Measurements from ENCODE around the gene NACC1.

Gene NACC1

DNA sequence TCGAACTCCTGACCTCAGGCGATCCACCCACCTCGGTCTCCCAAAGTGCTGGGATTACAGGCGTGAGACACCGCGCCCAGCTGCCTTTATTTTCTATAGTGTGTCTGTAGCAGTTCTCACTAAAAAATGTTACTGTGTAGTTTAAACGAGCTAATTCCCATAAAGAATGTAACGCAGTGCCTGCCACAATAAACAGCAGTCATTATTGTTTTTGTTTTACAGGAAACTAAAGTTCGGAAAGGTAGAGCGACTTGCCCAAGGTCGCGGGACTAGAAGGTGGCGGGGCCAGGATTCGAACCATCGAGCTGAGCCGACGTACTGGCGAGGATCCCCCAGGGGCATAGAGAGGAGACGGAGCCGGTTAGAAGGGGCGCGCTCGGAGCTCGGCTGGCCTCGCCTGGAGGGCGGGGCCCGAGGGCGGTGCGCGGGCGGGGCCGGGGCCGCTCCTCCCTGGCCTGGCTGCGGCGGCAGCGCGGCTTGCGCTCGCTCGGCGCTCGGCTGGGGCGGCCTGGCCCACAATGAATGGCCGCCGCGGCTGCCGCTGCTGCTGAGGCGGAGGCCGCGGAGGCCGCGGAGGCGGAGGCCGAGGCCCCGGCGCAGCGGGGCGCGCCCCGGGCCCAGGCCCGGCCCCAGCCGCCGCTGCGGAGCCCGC, at the start of gene NACC1:
Gene NACC1, plus strand, starts transcription at position 493 of the 652 bp plus-strand sequence. CDS start 16,944 bp downstream, outside the sequence.
- peak; percentile 64 to 86 (median 78) for DNase-seq (ENCODE audit: low read depth in 3 of 3, low spot score in 1 of 3)

DNA sequence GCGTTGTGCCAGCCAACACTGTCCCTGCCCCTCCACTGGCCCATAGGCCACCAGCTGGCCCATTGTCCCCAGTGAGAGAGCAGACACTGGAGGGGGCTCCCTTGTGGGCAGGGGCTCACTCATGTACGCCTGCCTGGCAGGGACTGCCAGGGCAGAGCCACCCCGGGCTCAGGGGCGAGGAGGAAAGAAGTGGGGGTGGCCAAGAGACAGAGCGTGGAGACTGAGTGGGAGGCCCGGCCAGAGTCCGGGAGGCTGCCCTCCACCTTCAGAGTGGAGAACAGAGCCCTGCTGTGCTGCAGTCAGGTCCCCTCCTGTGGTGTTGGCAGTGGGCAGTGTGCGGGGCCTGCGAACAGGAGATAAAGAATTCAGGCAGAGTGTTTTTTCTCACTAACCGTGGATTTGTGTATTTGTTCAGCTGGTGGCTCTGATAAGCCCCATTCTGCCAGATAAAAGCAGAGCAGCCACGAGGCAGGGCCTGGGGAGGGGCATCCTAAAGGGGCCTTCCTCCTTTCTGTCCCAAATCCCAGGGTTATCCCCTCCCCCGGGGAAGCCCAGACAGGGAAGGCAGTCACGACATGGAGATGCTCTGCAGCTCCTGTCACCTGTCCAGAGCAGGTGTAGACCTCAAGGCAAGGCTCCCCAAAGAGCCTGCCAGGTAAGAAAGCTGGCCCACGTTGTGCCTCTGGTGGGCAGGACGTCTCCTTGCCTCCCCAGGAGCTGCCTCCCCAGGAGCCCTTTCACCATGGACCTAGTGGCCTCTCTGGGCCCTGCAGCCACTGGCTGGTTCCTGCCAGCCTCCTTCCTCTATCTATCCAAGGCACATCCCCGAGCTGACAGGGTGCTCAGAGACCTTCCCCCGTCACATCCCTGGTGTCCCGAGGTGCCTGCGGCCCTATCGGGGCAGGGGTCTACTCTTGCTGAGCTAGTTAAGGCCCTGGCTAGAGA, 48.4 kb upstream of the NACC1 start:
- no peak for DNase-seq (ENCODE audit: low read depth in 3 of 3, low spot score in 1 of 3)

DNA sequence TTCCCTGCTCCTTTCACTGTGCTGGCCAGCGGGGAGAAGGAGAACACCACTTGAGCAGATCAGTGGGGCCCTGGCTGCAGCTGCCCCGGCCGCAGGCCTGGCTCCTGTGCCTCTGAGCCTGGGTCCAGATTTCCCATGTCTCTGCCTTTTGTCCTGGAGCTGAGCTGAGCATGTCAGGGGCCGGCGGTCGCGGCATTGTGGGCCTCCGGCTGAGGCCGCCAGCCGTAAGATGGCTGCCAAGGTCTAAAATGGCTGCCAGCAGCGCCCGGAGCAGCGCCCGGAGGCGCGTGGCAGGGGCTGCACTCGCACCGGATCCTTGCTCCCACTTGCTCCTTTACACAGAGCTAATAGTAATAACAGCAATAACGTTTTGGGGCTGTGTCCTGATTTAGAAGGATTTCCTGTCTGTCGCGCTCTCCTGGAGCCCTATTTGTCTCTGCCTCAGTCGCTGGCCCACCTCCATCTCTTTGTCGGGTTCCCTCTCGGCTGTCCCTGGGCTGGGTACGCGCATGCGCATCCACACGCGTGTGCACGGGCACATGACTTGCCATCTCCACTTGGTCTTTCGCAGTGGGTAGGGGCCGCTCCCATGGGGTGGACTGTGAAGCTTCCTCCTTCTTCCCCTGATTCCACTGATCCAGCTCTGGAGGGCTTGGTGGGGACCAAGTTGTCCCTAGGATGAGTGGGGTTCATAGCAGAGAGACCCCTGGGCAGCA, 47.5 kb upstream of the NACC1 start:
- DNase-seq (ENCODE audit: low read depth in 3 of 3, low spot score in 1 of 3): no peak

DNA sequence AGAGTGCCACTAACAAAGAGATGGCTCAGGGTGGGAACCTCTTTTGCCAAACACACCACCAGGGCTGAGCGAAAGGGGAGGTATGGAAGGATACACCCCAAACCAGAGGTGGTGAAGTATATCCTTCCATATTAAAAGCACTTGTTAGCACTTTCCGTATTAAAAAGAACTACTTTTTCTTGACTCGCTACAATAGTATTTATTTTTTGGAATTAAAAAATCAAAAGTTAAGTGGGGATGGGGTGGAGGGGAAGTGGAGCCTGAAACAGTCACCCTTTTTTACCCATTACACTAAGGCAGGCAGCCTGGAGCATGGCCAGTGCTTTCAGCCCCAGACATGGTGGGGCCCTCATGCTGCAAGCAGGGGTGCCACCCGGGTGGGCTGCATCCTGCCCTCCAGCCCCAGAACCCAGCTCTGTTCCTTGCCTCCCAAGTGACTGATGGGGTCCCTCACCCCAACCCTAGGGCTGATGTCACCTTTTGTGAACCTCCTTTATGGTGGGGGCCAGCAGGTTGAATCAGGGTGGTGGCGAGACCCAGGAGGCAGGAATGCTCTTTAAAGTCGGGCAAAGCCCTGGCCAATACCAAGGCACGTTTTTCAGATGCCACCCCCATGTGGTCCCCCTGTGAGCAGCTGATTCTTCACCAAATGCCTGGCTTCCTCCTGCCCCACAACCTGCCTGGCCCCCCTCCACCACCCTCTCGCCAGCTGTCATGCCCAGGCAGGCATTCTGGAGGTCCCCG, 46.4 kb upstream of the NACC1 start:
- no peak for DNase-seq (ENCODE audit: low read depth in 3 of 3, low spot score in 1 of 3)

DNA sequence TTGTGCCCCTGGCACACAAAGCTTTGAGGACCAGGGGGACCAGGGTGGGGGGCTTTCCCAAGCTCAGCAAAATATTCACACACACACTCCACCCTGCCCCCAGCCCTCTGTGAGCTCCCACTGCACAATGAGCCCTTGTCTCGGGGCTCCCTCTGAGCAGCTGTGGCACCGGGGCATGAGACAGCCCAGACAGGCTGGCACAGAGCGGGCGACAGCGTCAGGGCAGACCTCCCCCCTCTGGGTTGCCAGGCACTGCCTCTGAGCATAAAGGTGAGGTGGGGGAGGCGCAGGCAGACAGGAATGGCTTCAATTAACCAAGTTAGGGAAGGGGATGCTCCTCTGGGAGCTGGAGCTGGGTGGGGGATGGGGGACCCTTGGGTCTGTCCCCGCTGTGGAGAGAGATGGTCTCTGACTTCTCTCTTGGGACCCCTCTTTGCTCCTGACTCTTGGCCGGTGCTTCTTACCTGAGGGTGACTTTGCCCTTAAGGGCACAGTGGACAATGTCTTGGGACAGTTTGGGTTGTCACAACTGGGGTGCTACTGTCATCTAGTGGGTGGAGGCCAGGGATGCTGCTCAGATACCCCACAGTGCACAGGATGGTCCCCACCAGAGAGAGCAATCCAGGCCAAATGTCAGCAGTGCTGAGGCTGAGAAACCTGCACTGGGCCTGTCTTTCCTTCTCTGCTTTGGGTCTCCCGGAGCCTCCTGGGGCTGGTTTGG, 45.7 kb upstream of the NACC1 start:
- DNase-seq (ENCODE audit: low read depth in 3 of 3, low spot score in 1 of 3): no peak

DNA sequence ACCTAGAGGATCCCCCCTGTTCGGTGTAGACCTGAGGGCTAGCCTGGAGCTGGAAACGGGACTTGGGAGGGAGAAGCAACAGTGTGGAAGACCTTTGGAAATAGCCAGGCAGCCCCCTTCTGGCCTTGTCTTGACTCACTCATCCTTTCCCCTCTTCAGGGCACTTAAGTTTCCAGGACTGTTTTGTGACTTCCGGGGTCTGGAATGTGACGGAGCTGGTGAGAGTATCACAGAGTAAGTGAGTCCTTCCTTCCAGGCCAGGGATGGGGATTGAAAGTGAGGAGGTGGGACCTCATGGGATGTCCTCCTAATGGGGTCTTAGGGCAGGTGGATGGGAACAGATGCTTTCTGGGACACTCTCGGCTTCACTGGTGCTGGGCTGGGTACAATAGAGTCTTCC, 44.8 kb upstream of the NACC1 start:
- DNase-seq (ENCODE audit: low read depth in 3 of 3, low spot score in 1 of 3): no peak

DNA sequence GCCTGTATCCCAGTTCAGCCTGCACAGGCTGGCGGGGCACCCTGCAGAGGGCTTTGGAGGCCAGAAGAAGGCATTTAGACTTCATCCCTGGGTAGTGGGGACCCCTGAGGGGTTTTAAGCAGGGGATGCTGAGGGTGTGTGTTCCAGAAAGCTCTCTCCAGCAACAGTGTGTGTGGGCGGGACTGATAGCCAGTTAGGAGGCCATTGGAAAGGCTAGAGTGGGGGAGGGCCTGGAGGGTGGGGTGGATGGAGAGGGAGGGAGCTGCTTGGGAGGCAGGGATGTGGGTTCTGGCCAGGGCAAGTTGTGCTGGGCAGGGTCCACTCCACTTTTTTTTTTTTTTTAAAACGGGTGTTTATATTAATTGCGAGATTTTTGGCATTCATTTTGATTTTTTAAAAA, 43.7 kb upstream of the NACC1 start:
- no peak for DNase-seq (ENCODE audit: low read depth in 3 of 3, low spot score in 1 of 3)

DNA sequence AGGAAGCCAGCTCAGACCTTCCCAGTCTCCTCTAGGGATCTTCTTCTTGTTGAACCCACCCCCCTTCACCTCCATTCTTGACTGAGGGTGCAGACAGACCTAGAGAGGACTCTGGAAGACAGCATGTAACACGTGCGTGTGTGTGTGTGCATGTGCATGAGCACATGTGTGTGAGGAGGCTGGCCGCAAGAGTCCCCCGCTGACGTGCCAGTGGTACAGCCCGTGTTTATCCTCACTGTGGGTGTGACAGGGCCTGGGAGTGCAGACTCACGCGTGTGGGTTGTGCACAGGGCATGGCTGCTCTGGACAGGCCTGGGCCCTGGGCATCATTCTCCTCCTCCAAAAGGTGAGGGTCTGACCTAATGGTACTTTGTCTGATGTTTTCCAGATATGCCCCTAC, 41.7 kb upstream of the NACC1 start:
- no peak for DNase-seq (ENCODE audit: low read depth in 3 of 3, low spot score in 1 of 3)

DNA sequence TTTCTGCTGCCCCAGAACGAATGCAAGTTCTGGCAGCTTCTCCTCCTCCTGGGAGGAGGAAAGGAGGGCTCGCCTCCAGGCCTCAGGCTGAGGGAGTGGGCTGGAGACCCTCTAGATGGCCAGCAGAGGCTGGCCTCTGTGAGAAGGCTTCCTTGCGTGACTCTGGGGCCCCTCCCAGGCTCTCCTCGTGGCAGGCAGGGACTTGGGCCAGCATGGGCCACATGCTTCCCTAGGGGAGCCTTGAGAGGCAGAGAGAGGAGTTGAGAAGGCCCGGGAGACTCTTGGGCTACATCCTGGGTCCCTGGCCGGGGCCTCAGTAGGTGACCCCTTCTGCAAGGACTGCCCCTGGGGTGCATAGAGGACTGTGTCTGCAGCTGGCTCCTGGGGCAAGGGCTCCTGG, 41.3 kb upstream of the NACC1 start:
- no peak for DNase-seq (ENCODE audit: low read depth in 3 of 3, low spot score in 1 of 3)

DNA sequence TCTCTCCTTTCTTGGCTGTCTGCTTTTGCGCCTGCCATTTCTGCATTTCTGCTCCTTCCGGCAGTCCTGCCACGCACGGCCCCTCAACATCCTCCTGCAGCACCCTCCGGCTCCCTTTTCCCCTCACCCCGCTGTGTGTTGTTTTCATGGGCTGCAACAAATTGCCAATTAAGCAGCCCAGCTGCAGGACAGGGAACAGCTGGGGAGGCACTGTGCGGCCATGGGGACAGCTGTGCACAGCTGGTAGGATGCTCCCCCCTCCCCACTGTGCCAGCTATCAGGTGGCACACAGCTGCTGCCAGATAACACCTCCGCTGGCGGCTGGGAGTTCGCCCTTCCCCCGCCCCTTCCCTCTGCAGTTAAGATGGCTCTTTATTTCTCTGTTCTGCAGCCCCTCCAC, 40.8 kb upstream of the NACC1 start:
- no peak for DNase-seq (ENCODE audit: low read depth in 3 of 3, low spot score in 1 of 3)

DNA sequence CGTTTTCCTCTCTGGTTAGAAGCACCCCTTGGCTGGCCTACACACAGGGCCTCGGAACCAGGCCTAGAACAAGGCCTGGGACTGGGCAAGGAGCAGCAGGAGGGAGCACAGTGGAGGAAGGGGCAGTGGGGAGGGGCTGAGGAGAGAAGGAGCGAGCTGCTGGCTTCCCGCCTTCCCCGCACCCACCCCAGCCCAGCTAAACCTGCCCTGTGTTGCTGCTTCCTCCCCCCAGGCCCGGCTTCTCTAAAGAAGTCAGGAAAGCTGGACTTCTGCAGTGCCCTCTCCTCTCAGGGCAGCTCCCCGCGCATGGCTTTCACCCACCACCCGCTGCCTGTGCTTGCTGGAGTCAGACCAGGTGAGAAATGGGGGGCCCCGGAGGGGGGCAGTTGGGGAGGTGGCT, 39.7 kb upstream of the NACC1 start:
- DNase-seq (ENCODE audit: low read depth in 3 of 3, low spot score in 1 of 3): no peak

DNA sequence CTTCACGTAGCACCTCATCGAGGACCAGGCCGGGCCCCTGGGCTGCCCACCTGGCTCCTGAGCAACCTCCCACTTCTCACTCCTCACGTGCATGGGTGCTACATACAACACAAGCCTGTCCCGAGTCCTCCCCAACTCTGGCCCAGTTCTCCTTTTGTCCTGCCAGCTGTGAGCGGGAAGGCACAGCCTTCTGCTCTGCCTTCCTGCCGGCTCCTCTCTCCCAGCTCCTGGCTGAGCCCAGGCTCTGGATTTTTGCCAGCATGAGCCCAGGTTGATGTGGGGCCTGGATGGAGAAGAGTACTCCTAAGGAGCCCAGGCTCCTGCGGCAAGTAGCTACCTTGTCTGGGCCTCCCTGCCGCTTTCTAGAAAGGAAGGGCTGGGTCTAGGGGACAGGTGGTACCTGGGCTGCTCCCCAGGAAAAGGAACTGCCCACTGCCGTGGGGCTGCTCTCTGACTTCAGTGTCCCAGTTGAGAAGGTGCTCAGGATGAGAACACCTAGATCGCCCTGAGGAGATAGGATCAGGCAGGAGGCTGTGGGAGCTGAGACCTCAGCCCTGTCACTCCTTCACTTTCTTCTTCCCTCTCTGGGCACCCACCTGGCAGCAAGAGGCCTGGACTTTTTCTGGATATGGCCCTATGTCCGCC, 39.0 kb upstream of the NACC1 start:
- no peak for DNase-seq (ENCODE audit: low read depth in 3 of 3, low spot score in 1 of 3)

DNA sequence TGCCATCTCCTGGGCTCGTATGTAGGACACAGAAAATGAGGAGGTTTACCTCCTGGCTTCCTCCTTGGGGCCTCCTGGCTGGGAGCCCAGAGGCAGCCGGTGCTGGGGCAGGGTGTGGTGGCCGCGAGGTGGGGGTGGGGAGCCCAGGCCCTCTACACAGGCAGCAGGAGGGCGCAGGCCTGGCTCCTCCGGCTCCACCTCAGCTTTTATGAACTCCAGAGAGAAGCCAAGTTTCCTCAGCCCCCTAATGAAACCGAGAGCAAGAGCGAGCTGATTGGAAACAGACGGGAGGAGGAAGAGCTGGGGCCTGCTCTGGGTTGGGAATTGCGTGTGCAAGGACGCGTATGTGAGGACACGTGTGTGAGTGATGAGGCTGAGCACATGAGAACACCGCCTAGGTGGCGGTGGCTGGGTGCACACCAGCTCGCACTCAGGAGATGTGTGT, 38.5 kb upstream of the NACC1 start:
- DNase-seq (ENCODE audit: low read depth in 3 of 3, low spot score in 1 of 3): no peak

DNA sequence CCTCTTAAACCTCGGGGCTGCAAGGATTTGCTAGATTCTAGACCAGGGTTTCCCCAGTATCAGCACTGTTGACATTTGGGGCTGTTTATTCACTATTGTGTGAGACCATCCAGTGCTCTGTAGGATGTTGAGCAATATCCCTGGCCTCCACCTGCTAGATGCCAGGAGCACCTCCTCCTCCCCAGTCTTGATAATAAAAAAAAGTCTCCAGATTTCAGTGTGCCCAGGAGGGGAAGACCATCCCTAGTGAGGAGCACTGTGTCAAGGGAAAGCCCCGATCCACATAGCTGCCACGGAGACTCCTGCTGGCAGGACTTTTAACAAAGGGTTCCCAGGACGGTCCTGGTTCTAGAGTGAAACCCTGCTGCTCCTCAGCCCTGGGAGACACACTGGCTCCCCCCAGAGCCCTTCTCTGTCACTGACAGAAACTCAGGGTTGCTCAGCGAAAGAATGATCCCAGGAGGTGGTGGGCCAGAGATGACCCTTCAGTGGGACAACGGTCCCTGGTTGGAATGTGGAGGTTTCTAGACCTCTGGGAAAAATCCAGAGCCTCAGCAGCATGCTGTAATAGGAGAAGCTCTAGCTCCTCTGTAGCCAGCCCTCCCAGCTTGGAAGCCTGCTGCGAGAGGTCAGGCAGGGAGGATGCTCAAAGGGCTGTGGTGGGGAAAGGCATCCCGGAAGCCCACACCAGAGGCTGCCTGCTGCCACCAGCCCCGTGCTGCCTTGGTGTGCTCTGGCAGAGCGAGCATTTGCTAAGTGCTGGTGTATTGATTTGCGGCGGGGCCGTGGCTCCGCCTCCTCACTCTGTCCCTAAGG, 35.7 kb upstream of the NACC1 start:
- DNase-seq (ENCODE audit: low read depth in 3 of 3, low spot score in 1 of 3): no peak

DNA sequence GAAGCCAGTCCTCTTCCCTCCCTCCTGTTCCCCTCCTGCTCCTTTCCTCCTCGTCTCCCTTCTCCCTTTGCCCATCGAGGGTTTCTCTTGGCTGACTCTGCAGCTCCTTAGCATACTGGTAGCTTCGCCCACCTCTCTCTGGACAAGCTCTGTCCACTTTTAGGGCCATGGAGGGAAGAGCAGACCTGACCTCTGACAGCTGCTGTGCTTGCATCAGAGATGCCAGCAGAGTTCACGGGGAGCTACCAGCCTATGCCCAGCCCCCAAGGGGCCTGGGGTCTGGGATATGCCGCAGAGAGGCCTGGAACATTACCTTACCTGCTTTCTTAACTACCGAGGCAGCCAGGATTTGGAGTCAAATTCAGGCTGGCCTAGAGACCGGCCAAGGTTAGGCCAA, 35.1 kb upstream of the NACC1 start:
- DNase-seq (ENCODE audit: low read depth in 3 of 3, low spot score in 1 of 3): no peak

DNA sequence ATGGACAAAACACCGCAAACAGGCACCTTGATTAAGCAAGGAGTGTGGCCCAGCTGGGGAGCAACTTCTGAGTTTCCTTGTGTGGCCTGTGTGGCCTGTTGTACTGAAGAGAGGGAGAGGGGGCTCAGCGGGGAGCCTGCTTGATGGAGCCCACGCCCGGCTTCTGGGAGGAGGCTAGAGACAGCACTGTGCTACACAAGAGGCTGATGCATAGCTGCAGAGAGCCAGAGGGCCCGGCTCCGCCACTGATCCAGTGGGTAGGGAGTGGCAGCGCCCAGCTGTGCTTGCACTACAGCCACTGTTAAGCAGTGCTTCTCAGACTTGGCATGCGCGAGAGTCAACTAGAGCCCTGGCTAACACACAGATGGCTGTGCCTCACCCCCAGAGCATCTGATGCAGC, 34.4 kb upstream of the NACC1 start:
- DNase-seq (ENCODE audit: low read depth in 3 of 3, low spot score in 1 of 3): no peak

DNA sequence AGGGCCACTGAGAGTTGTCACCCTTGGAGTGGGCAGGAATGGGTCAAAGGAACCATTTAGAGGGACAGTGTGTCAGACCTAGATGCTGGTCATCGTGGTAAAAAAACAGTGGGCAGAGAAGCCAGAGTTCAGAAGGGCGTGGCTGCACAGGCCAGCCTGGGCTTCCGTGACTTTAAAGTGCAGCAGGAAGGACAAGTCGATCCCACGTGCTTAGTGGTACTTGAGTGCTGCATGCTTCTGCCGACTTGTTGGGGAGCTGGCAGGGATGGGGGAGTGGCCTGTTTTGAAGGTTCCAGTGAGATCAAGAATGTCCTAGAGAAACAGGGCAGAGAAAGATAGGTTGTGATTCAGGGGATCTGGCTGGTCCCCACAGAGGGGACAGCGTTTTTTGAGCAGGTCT, 32.4 kb upstream of the NACC1 start:
- DNase-seq (ENCODE audit: low read depth in 3 of 3, low spot score in 1 of 3): no peak

DNA sequence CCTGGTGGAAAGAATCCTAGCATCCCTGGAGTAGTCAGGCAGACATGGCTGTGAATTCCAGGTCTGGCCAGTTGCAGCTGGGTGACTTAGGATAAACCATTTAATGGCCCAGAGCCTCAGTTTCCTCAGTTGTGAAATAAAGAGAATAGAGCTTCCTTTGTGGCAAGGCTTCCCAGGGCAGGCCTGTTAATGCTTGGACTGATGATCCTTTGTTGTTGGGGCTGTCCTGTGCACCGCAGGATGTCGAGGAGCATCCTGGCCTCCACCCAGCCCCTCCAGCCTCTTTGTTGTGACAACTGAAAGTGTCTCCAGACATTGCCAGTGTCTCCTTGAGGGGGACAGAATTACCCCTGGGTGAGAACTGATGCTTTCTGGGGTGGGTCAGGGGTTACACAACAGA, 31.7 kb upstream of the NACC1 start:
- DNase-seq (ENCODE audit: low read depth in 3 of 3, low spot score in 1 of 3): no peak

DNA sequence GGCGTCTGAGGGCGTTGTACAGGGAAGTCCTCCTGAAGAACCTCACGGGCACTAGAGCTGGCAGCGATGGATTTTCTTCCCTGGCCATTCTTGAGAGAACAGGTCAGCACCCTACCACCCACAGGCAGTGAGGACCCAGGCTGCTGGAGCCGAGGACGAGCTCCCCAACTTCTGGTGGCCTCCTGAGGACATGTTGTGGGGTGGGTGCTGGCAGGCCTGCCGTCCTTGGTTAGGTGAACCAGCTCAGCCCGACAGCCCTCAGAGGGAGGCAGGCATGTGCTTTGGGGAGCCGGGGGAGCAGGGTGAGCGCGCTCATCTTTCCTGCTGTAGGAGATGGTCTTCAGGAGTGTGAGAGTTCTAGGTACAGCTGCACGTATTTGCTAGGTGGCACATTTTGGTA, 30.8 kb upstream of the NACC1 start:
- no peak for DNase-seq (ENCODE audit: low read depth in 3 of 3, low spot score in 1 of 3)

Measured in stimulated activated CD4-positive, alpha-beta T cell treated with anti-CD3 and anti-CD28 coated beads, TNF-alpha, amount 100 ng/mL, for 1 hour (primary cell).